ENCODE results near the gene SPIRE2. TPM values are rescaled to one million over a fixed set of nuclear protein-coding genes. Genes with fewer than 3 reads are reported as not detected.
A peak's percentile ranks its signal among the peaks of the same experiment; 100 is the strongest.

Gene SPIRE2
- total and polyA plus RNA-seq, 2 of the 13 experiments (the other 11 are each of a cell fraction or from before 2014, with no cell fraction given): 13.3 to 37.5 TPM

DNA sequence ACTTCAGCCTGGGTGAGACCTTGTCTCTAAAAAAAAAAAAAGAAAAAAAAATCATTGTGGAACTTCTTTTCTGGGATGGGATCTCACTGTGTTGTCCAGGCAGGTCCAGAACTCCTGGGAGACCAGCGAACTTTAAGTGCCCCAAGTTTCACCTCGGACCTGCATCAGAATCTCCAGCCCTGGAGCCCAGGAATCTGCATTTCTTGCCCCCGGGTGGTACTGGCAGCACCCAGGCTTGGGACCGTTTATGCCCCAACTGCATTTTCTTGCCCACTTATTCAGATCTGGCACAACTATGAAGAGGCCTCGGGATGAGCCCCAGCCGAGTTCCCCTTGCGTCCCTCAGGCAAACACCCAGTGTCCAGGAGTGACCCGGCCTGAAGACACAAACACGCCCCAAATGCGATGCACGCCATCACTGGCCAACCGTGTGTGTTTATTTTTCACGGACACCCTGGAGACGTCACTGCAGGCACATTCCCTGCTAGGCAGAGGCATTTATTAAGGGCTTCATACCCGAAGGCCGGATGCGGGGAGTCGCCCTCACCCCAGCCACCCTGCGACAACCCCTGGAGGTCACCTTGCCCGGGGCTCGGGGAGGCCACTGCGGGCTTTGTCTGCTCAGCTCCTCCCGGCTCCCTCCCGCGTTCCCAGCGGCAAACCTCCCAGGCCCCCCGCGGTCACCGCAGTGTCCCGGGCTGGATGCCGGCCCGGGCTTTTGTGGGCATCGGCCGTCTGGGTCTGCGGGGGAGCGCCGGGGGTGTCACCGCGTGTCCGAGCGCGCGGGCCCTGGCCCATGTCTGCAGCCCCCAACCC, 684 bp upstream of the SPIRE2 start (continued):
- TF ChIP-seq MLXIP (CRISPR knock-in tag; IDR thresholded peaks at IDR 0.05; ENCODE audit: borderline replicate concordance): no peak
- no peak for TF ChIP-seq ATF7-NPFF (CRISPR knock-in tag; IDR thresholded peaks at IDR 0.05; ENCODE audit: low read depth)
- no peak for TF ChIP-seq LCORL (IDR thresholded peaks at IDR 0.05)
- peak; percentile 63 for TF ChIP-seq LCORL (CRISPR knock-in tag; IDR thresholded peaks at IDR 0.05)
- TF ChIP-seq ZSCAN9 (CRISPR knock-in tag; IDR thresholded peaks at IDR 0.05; ENCODE audit: borderline replicate concordance): no peak
- TF ChIP-seq, protein P1, sequence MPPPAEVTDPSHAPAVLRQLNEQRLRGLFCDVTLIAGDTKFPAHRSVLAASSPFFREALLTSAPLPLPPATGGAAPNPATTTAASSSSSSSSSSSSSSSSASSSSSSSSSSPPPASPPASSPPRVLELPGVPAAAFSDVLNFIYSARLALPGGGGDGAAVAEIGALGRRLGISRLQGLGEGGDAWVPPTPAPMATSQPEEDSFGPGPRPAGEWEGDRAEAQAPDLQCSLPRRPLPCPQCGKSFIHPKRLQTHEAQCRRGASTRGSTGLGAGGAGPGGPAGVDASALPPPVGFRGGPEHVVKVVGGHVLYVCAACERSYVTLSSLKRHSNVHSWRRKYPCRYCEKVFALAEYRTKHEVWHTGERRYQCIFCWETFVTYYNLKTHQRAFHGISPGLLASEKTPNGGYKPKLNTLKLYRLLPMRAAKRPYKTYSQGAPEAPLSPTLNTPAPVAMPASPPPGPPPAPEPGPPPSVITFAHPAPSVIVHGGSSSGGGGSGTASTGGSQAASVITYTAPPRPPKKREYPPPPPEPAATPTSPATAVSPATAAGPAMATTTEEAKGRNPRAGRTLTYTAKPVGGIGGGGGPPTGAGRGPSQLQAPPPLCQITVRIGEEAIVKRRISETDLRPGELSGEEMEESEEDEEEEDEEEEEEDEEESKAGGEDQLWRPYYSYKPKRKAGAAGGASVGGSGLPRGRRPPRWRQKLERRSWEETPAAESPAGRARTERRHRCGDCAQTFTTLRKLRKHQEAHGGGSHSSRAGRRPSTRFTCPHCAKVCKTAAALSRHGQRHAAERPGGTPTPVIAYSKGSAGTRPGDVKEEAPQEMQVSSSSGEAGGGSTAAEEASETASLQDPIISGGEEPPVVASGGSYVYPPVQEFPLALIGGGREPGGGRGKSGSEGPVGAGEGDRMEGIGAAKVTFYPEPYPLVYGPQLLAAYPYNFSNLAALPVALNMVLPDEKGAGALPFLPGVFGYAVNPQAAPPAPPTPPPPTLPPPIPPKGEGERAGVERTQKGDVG (CRISPR knock-in tag; IDR thresholded peaks at IDR 0.05; ENCODE audit: borderline replicate concordance): peak; percentile 57; the same call in 1 of the 2 replicates
- TF ChIP-seq GLMP (CRISPR knock-in tag; IDR thresholded peaks at IDR 0.05; ENCODE audit: borderline replicate concordance): peak; percentile 72; the same call in 1 of the 2 replicates
- no peak for TF ChIP-seq ZNF749 (CRISPR knock-in tag; IDR thresholded peaks at IDR 0.05; ENCODE audit: borderline replicate concordance)
- no peak for TF ChIP-seq ZNF766 (CRISPR knock-in tag; IDR thresholded peaks at IDR 0.05; ENCODE audit: borderline replicate concordance)
- TF ChIP-seq ZNF451 (CRISPR knock-in tag; IDR thresholded peaks at IDR 0.05): no peak
- TF ChIP-seq CREM (IDR thresholded peaks at IDR 0.05): peak; percentile 47; the same call in 1 of the 2 replicates
- no peak for TF ChIP-seq CREM (CRISPR knock-in tag; IDR thresholded peaks at IDR 0.05)
- no peak for TF ChIP-seq ZFP36 (IDR thresholded peaks at IDR 0.05; ENCODE audit: borderline replicate concordance, low read depth, low read length, partially characterized antibody)
- TF ChIP-seq IKZF4 (CRISPR knock-in tag; IDR thresholded peaks at IDR 0.05; ENCODE audit: borderline replicate concordance, low read depth, not compliant biosample characterization): no peak
- peak; percentile 52; the same call in 1 of the 2 replicates for TF ChIP-seq ARNTL (CRISPR knock-in tag; IDR thresholded peaks at IDR 0.05)
- no peak for TF ChIP-seq HNRNPUL1 (IDR thresholded peaks at IDR 0.05; ENCODE audit: low read depth, low read length)
- TF ChIP-seq ZNF567 (CRISPR knock-in tag; IDR thresholded peaks at IDR 0.05; ENCODE audit: borderline replicate concordance): no peak
- TF ChIP-seq PRMT3 (CRISPR knock-in tag; IDR thresholded peaks at IDR 0.05; ENCODE audit: borderline replicate concordance, low read depth): no peak
- TF ChIP-seq, protein P2, sequence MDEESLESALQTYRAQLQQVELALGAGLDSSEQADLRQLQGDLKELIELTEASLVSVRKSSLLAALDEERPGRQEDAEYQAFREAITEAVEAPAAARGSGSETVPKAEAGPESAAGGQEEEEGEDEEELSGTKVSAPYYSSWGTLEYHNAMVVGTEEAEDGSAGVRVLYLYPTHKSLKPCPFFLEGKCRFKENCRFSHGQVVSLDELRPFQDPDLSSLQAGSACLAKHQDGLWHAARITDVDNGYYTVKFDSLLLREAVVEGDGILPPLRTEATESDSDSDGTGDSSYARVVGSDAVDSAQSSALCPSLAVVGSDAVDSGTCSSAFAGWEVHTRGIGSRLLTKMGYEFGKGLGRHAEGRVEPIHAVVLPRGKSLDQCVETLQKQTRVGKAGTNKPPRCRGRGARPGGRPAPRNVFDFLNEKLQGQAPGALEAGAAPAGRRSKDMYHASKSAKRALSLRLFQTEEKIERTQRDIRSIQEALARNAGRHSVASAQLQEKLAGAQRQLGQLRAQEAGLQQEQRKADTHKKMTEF (CRISPR knock-in tag; IDR thresholded peaks at IDR 0.05): peak; percentile 73; the same call in 1 of the 2 replicates
- peak; percentile 65 for TF ChIP-seq SP4 (CRISPR knock-in tag; IDR thresholded peaks at IDR 0.05)

Measured in HepG2 (cell line).